GM18867 (cell line): ENCODE measurements around the gene NIPA2.
"Not testable (repeated sequence)": the region's sequence is repeated elsewhere in the genome, so short reads cannot be mapped to it uniquely, and the experiment has no call there.

ENCODE experiments used
- ATAC-seq: cut with Tn5 transposase; IDR thresholded peaks from one replicate; pipeline ENCODE4 v1.9.1; 2021; ENCODE audit warnings: mild to moderate bottlenecking, moderate library complexity; ENCODE audit not compliant: unreplicated experiment

The NIPA2 gene

GRCh38 chr15:22838292-22839042 is at the start of gene NIPA2:
Gene NIPA2 (plus strand): TSS chr15:22838666. CDS start chr15:22851732, 13,066 bp downstream.
- peak; percentile 86 for ATAC-seq

GRCh38 chr15:22794063-22794462 is 44.4 kb upstream of the NIPA2 start:
- ATAC-seq, result no peak

DNA sequence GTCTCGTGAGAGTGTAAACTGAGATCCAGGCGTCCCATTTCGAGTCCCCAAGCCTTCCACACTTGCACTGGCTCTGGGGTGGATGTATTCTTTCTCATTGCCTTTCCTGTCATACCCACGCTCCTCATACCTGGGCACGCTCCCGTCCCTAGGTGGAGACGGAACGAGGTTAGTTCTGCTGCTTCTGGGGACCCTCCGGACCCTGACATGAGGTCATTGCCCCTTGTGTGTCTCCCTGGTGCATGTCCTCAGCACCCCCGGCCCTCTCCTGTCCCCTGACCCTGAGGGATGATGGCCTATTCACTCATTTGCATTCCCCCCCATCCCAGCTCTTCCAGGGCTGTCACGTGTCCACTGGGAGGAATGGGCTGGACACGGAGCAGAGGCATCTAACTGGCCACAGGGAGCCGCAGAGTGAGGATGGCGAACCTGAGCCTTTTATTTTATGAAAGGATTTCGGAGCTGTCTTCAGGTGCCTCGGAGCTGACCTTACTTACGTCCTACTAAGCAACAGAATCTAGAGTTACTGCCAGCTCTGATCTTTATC is 43.8 kb upstream of the NIPA2 start:
- no peak for ATAC-seq

DNA sequence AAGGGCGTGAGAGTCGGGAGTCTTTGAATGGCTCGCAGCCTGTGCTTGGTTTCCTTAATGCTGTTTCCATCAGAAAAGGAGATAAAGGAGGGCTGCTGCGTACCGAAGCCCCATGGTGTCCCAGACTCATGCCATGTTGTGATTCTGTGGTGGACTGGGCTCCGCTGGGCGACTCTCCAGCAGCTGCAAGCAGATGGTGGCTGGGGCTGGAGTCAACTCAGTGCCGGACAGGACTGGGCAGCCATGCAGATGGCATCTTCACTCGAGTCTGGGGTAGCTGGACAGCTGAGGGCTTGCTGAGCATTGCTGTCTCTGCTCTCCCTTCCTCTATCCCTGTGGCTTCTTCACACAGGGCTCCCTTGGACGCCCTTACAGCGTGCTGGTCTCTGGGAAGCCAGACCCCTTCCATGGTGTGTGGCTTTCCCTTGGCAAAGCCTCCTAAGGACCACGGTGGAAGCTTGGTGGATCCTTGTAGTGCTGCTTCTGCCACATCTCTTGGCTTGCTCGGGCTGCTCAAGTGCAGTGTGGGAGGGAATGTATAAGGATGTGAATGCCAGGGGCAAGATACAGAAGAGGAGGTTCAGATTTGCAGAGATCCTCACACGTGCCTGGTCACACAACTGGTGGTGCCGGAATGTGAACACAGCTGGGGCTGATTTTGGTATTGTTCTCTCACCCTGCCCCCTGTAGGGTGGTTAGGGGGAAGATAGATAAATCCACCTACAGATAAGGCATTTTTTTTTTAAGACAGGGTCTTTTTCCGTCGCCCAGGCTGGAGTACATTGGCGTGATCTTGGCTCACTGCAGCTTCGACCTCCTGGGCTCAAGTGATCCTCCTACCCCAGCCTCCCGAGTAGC is 43.0 kb upstream of the NIPA2 start:
- no peak for ATAC-seq

- no peak for ATAC-seq
These were observed 42.4 kb upstream of the NIPA2 start for GRCh38 chr15:22796079-22796478.

DNA sequence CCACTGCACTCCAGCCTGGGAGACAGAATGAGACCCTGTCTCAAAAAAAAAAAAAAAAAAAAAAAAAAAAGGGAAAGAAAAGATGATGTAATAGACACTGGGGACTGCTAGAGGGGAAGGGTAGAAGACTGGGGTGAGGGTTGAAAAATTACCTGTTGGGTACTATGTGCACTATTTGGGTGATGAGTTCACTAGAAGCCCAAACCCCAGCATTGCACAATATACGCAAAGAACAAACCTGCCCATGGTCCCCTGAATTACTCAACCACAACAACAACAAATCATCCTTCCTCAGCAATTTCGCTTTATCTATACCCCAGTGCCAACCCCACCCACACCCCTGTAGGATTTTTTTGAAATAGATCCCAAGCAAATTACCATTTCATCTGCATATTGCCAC is 38.6 kb upstream of the NIPA2 start:
- ATAC-seq, result no peak

- not testable (repeated sequence) for ATAC-seq
These were observed 35.5 kb upstream of the NIPA2 start for GRCh38 chr15:22803006-22803405.

DNA sequence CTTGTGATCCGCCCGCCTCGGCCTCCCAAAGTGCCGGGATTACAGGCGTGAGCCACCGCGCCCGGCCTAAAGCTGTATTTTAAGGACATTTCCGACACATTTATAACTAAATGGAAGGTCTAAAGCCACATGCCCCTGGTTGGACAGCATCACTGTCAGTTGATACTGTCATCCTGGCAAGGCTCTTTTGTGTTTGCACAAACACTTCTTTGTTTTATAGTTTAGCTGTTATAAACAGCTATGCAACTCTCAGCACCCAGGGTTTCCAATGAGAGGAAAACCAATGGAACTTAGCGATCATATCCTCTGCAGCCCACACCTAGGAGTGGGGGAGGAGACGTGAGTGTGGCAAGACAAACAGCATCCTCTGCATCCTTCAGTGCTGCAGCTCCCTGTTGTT is 32.3 kb upstream of the NIPA2 start:
- no peak for ATAC-seq

DNA sequence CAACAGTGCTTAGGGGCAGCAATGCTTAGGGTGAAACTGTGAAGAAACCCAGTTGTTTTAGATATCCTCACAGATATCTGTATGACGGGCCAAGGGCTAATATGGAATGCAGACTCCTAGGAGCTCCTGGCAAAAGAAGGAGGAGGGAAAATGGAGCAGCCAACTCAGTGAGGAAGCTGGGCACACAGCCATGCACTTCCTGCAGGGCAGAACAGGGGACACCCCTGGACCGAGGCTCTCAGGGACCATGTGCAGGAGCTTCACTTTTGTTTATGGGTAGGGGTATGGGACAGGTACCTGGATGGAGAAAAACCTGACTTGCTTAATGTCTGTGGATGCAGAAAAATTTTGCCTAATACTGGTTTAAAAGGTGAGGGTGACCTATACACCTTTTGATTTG is 31.8 kb upstream of the NIPA2 start:
- no peak for ATAC-seq

GRCh38 chr15:22807831-22808230 is 30.6 kb upstream of the NIPA2 start:
- not testable (repeated sequence) for ATAC-seq

- no peak for ATAC-seq
These were observed 30.2 kb upstream of the NIPA2 start for GRCh38 chr15:22808240-22808639.

GRCh38 chr15:22808761-22809280 is 29.6 kb upstream of the NIPA2 start:
- no peak for ATAC-seq

GRCh38 chr15:22810033-22810852 is 28.2 kb upstream of the NIPA2 start:
- no peak for ATAC-seq

- no peak for ATAC-seq
These were observed 27.6 kb upstream of the NIPA2 start for GRCh38 chr15:22810853-22811338.

GRCh38 chr15:22811640-22812039 is 26.8 kb upstream of the NIPA2 start:
- no peak for ATAC-seq

- no peak for ATAC-seq
These were observed 24.6 kb upstream of the NIPA2 start for GRCh38 chr15:22813844-22814243.

DNA sequence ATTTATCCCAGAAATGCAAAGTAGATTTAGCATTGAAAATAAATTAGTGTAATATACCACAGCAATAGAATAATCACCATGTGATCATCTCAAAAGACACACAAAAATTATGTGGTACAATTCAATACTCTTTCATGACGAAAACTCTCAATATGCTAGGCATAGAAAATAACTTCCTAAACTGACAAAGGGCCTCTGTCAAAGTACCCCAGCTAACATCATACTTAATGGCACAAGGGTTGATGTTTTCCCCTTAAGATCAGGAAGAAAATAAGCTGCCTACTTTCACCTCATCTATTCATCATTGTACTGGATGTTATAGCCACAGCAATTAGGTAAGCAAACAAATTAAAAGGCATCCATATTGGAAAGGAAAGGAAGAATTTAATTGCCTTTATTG is 22.7 kb upstream of the NIPA2 start:
- no peak for ATAC-seq

- no peak for ATAC-seq
These were observed 18.8 kb upstream of the NIPA2 start for GRCh38 chr15:22819651-22820050.

DNA sequence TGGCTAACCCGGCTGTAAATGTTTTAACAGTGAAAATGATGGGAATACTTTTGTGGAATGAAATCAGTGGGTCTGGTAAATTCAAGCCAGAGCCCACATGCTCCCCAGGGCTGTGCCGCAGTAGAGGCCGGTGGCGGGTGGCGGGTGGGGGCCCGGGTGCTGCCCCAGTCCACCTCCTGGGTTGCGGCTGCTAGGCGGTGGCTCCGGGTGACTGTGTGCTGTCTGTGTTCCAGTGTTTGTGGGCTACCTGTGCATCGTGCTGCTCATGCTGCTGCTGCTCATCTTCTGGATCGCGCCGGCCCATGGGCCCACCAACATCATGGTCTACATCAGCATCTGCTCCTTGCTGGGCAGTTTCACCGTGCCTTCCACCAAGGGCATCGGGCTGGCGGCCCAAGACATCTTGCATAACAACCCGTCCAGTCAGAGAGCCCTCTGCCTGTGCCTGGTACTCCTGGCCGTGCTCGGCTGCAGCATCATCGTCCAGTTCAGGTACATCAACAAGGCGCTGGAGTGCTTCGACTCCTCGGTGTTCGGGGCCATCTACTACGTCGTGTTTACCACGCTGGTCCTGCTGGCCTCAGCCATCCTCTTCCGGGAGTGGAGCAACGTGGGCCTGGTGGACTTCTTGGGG is 14.9 kb upstream of the NIPA2 start:
- ATAC-seq, result no peak

- ATAC-seq, result no peak
These were observed 11.3 kb upstream of the NIPA2 start for GRCh38 chr15:22827125-22827524.
